GM12801 (cell line): ENCODE measurements around the gene EVL.

Experiments used
- TF ChIP-seq, protein P1 (sequence below): IDR thresholded peaks from one replicate; pipeline ENCODE4 v1.5.1; 2011; ENCODE audit warnings: control low read depth; ENCODE audit not compliant: insufficient read length; ENCODE audit errors: extremely low read depth

The EVL gene

DNA sequence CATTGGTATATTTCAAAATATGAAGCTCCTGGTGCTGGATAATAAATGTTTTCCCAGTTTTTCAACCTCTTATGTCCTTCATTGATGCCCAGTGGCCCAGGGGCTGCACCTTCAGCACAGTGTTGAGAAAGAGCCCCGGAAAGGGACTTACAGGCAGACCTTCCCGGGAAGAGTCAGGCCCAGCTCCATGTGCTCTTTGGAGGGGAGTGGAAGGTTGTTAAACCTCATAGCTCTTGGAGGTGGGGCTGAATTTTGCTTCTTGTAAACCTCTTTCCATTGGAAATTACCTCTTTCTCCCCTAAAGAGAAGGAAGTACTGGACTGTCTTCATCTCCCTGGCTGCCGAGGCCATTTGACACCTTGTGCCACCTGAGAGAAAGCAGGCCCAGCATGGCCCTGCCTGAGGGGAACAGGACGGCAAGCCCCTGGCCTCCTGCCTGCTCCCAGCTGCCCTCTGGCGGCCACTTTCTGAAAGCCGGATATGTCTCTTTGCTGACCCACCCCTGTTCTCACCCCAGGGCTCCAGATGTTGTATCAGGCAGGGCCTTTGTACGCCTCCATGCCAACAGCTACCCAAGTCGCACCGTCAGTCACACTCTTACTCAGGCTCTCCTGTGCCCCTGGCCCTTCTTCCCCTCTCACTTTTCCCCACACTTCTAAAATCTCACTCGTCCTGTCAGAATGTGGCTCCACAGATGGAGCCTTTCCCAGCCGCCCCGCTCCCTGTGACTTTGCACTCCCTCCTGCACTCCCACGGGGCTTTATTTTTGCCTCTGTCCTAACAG, 43.0 kb downstream of the EVL start:
- TF ChIP-seq, protein P1, sequence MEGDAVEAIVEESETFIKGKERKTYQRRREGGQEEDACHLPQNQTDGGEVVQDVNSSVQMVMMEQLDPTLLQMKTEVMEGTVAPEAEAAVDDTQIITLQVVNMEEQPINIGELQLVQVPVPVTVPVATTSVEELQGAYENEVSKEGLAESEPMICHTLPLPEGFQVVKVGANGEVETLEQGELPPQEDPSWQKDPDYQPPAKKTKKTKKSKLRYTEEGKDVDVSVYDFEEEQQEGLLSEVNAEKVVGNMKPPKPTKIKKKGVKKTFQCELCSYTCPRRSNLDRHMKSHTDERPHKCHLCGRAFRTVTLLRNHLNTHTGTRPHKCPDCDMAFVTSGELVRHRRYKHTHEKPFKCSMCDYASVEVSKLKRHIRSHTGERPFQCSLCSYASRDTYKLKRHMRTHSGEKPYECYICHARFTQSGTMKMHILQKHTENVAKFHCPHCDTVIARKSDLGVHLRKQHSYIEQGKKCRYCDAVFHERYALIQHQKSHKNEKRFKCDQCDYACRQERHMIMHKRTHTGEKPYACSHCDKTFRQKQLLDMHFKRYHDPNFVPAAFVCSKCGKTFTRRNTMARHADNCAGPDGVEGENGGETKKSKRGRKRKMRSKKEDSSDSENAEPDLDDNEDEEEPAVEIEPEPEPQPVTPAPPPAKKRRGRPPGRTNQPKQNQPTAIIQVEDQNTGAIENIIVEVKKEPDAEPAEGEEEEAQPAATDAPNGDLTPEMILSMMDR: peak; percentile 11

- TF ChIP-seq, protein P1: no peak
Observed at GRCh38 chr14:100108840-100109593, 43.8 kb downstream of the EVL start.

- TF ChIP-seq, protein P1: no peak
Observed at GRCh38 chr14:100109594-100109955, 44.4 kb downstream of the EVL start.

GRCh38 chr14:100110816-100111215, 45.6 kb downstream of the EVL start:
- TF ChIP-seq, protein P1: no peak

- TF ChIP-seq, protein P1: no peak
Observed at GRCh38 chr14:100111931-100112704, 46.9 kb downstream of the EVL start.

- TF ChIP-seq, protein P1: no peak
Observed at GRCh38 chr14:100114109-100114765, 49.0 kb downstream of the EVL start.
